H1 (cell line): ENCODE data around the gene TUBGCP2. TPM values are rescaled to one million over a fixed set of nuclear protein-coding genes. Genes with fewer than 3 reads are reported as not detected.

Experiments
- ATF2 ChIP-seq: IDR thresholded peaks from 2 replicates; pipeline ENCODE4 v1.6.1; 2012; ENCODE audit warnings: low read length, inconsistent platforms
- BACH1 ChIP-seq: IDR thresholded peaks from 2 replicates; pipeline ENCODE4 v1.6.1; 2012; ENCODE audit warnings: low read length, improper control_type of control experiment
- E2F6 ChIP-seq: IDR thresholded peaks from 2 replicates; pipeline ENCODE4 v1.6.1; 2012; ENCODE audit warnings: inconsistent platforms
- EGR1 ChIP-seq: IDR thresholded peaks from 2 replicates; pipeline ENCODE4 v1.6.1; 2011; ENCODE audit warnings: low read depth, low read length, borderline replicate concordance
- KDM4A ChIP-seq: IDR thresholded peaks from one replicate; pipeline ENCODE4 v1.7.1; 2012; ENCODE audit warnings: low read depth, mild to moderate bottlenecking, moderate library complexity, low read length, inconsistent platforms; ENCODE audit not compliant: severe bottlenecking
- RFX5 ChIP-seq: IDR thresholded peaks from 2 replicates; pipeline ENCODE4 v1.6.1; 2011; ENCODE audit warnings: low read depth, low read length, improper control_type of control experiment, borderline replicate concordance
- RXRA ChIP-seq: IDR thresholded peaks from 2 replicates; pipeline ENCODE4 v1.6.1; 2011; ENCODE audit warnings: low read depth, mild to moderate bottlenecking, low read length, moderate library complexity; ENCODE audit not compliant: insufficient read depth
- SIRT6 ChIP-seq: IDR thresholded peaks from one replicate; pipeline ENCODE4 v1.7.1; 2012; ENCODE audit warnings: low read length, inconsistent platforms
- SP1 ChIP-seq: IDR thresholded peaks from 2 replicates; pipeline ENCODE4 v1.6.1; 2011; ENCODE audit warnings: low read depth, low read length
- SRF ChIP-seq: IDR thresholded peaks from 2 replicates; pipeline ENCODE4 v1.6.1; 2011; ENCODE audit warnings: mild to moderate bottlenecking, low read depth, low read length, moderate library complexity
- microRNA counts: library from miRNA; unstranded; fragments of <30 nt; microRNA quantifications from one replicate; lab custom pipeline; 2015
- microRNA-seq, 2 experiments: library from miRNA; unstranded; fragments of <30 nt; microRNA quantifications; one replicate each; pipeline versions ENCODE4 to v1.2.0, GENCODE V29; 2016 to 2020; ENCODE audit warnings: borderline microRNAs expressed in 2 of 2, borderline number of aligned reads in 2 of 2, borderline replicate concordance in 1 of 2
- polyA plus RNA-seq, 7 experiments: library from polyadenylated mRNA; depleted of rRNA in 3 of 7; stranded (reverse) in 5 of 7; unstranded in 2 of 7; fragments of >200 nt in 5 of 7; fragments of 200-250 nt in 2 of 7; gene quantifications; 1 replicate in 5 of 7; 2 replicates in 1 of 7; 4 replicates in 1 of 7; pipeline versions ENCODE4 v1.2.1 to v1.2.3, GENCODE V29; 2011 to 2013; ENCODE audit warnings: missing spikeins in 2 of 7, mixed read lengths in 2 of 7
- small RNA-seq: library from polyadenylated mRNA; stranded (forward); fragments of <200 nt; extraction: miRNeasy Mini kit (QIAGEN cat#:217004); gene quantifications from one replicate; pipeline ENCODE3, GENCODE V24; 2013; ENCODE audit not compliant: insufficient read depth
- total RNA-seq: library from RNA; stranded (reverse); fragmentation: NEBNext Ultra II Directional; extraction: Animal tissue kit (Norgen Biotek cat#: 25700); gene quantifications from 2 replicates; pipeline ENCODE4 v1.2.1, GENCODE V29; 2021

TUBGCP2 gene
- total and polyA plus RNA-seq, 2 of the 8 experiments (the other 6 are each of a cell fraction or from before 2014, with no cell fraction given) = 34.9 to 51.9 TPM

- no peak for TF ChIP-seq ATF2
- no peak for TF ChIP-seq SIRT6
- TF ChIP-seq E2F6 = peak; percentile 94
- TF ChIP-seq SRF = no peak
- TF ChIP-seq SP1 = no peak
- TF ChIP-seq RXRA = no peak
- no peak for TF ChIP-seq RFX5
- TF ChIP-seq BACH1 = no peak
- TF ChIP-seq EGR1 = no peak
- no peak for TF ChIP-seq KDM4A
Observed at GRCh38 chr10:133229265-133230043, 79.2 kb downstream of the TUBGCP2 start (continued).

MicroRNAs within 50 kb of the gene (microRNA counts, 767-probe panel; counts per million panel counts)
- microRNA hsa-miR-202-3p (lab: Ali Mortazavi, UCI) = 879 counts per million, percentile 95 among the panel's probes with 10 or more counts

Small RNAs within 50 kb of the gene (microRNA-seq; reads per million reads assigned to microRNA genes)
- gene MIR202 = 0 reads per million in 2 experiments

Small RNAs within 50 kb of the gene (small RNA-seq; reads per million reads assigned to genes)
- gene BANF1P2 = not detected

Other genes with a start within 250 kb of the TUBGCP2 start
- gene ADGRA1, start 220.9 kb downstream of the TUBGCP2 start, total RNA-seq = 0.08 and 0.17 TPM in 2 replicates
- gene ADGRA1, start 220.9 kb downstream of the TUBGCP2 start, polyA plus RNA-seq (2011; rRNA removed) = 0.21 and 0.24 TPM in 2 replicates
- gene KNDC1, start 148.7 kb downstream of the TUBGCP2 start, total RNA-seq = 16.7 and 19.3 TPM in 2 replicates
- gene KNDC1, start 148.7 kb downstream of the TUBGCP2 start, polyA plus RNA-seq (2011; rRNA removed) = 7.5 and 10.4 TPM in 2 replicates
- 21.7 and 21.8 TPM in 2 replicates for gene UTF1, start 78.7 kb downstream of the TUBGCP2 start, total RNA-seq
- 0.47 and 0.97 TPM in 2 replicates for gene UTF1, start 78.7 kb downstream of the TUBGCP2 start, polyA plus RNA-seq (2011; rRNA removed)
- 4.7 and 5.6 TPM in 2 replicates for gene VENTX, start 71.0 kb downstream of the TUBGCP2 start, total RNA-seq
- gene VENTX, start 71.0 kb downstream of the TUBGCP2 start, polyA plus RNA-seq (2011; rRNA removed) = 5.6 and 7.8 TPM in 2 replicates
- gene ADAM8, start 32.0 kb downstream of the TUBGCP2 start, total RNA-seq = 4.4 and 4.6 TPM in 2 replicates
- gene ADAM8, start 32.0 kb downstream of the TUBGCP2 start, polyA plus RNA-seq (2011; rRNA removed) = 4.6 and 6.0 TPM in 2 replicates
- gene ZNF511, start within 50 bp of the TUBGCP2 start, total RNA-seq = 64.5 and 71.7 TPM in 2 replicates
- gene ZNF511, start within 50 bp of the TUBGCP2 start, polyA plus RNA-seq (2011; rRNA removed) = 55.4 and 70.5 TPM in 2 replicates
- gene CALY, start 28.0 kb upstream of the TUBGCP2 start, total RNA-seq = 1.3 and 1.7 TPM in 2 replicates
- 1.5 and 3.2 TPM in 2 replicates for gene CALY, start 28.0 kb upstream of the TUBGCP2 start, polyA plus RNA-seq (2011; rRNA removed)
- 0.61 TPM in 1 of 2 replicates, not detected in the other for gene PRAP1, start 38.5 kb upstream of the TUBGCP2 start, total RNA-seq
- 1.4 and 1.6 TPM in 2 replicates for gene PRAP1, start 38.5 kb upstream of the TUBGCP2 start, polyA plus RNA-seq (2011; rRNA removed)
- gene FUOM, start 49.1 kb upstream of the TUBGCP2 start, total RNA-seq = 21.1 and 22.0 TPM in 2 replicates
- 30.4 and 41.6 TPM in 2 replicates for gene FUOM, start 49.1 kb upstream of the TUBGCP2 start, polyA plus RNA-seq (2011; rRNA removed)
- 101 and 108 TPM in 2 replicates for gene ECHS1, start 64.5 kb upstream of the TUBGCP2 start, total RNA-seq
- gene ECHS1, start 64.5 kb upstream of the TUBGCP2 start, polyA plus RNA-seq (2011; rRNA removed) = 41.7 and 52.2 TPM in 2 replicates
- gene PAOX, start 70.4 kb upstream of the TUBGCP2 start, total RNA-seq = 4.2 and 4.3 TPM in 2 replicates
- 3.7 and 6.5 TPM in 2 replicates for gene PAOX, start 70.4 kb upstream of the TUBGCP2 start, polyA plus RNA-seq (2011; rRNA removed)
- gene MTG1, start 85.3 kb upstream of the TUBGCP2 start, total RNA-seq = 56.6 and 57.8 TPM in 2 replicates
- 81.6 and 97.2 TPM in 2 replicates for gene MTG1, start 85.3 kb upstream of the TUBGCP2 start, polyA plus RNA-seq (2011; rRNA removed)
- gene SPRN, start 115.8 kb upstream of the TUBGCP2 start, total RNA-seq = 0.24 and 0.42 TPM in 2 replicates
- 0.23 and 0.30 TPM in 2 replicates for gene SPRN, start 115.8 kb upstream of the TUBGCP2 start, polyA plus RNA-seq (2011; rRNA removed)
- gene SCART1, start 145.1 kb upstream of the TUBGCP2 start, total RNA-seq = 0.10 and 0.19 TPM in 2 replicates
- 0.14 and 0.22 TPM in 2 replicates for gene SCART1, start 145.1 kb upstream of the TUBGCP2 start, polyA plus RNA-seq (2011; rRNA removed)
- not detected in 2 replicates for gene CYP2E1, start 218.5 kb upstream of the TUBGCP2 start, total RNA-seq
- 0.11 TPM in 2 replicates for gene CYP2E1, start 218.5 kb upstream of the TUBGCP2 start, polyA plus RNA-seq (2011; rRNA removed)